ENCODE measurements around the gene SLC7A1.

The SLC7A1 gene

GRCh38 chr13:29535663-29536655 lies 59.5 kb downstream of the SLC7A1 start:
- Histone ChIP-seq H3K9ac (ENCODE audit: low read depth in 1 of 2, low read length in 2 of 2) (no peak overlapping the region), H3K4me3 (ENCODE audit: low read length in 2 of 2) (no peak overlapping the region), H3K27me3 (ENCODE audit: control insufficient read depth in 2 of 2, insufficient read depth in 2 of 2, low read length in 2 of 2) (no peaks in the 10 kb centered on the region), H3K27ac (ENCODE audit: low read depth in 2 of 2, low read length in 2 of 2) (no peak overlapping the region), H3K36me3 (ENCODE audit: control insufficient read depth in 2 of 2, insufficient read depth in 2 of 2, low read length in 2 of 2) (peaks cover 10 to 11% of the 10 kb centered on the region in 2 donors), H3K4me1 (ENCODE audit: control insufficient read depth in 2 of 2, insufficient read depth in 2 of 2, low read length in 2 of 2) (peaks cover 0 to 4% of the 10 kb centered on the region in 2 donors), H3K9me3 (ENCODE audit: control insufficient read depth in 2 of 2, low read length in 2 of 2) (no peaks in the 10 kb centered on the region)

- Histone ChIP-seq H3K9ac (ENCODE audit: low read depth in 1 of 2, low read length in 2 of 2) (no peak overlapping the region), H3K27me3 (ENCODE audit: control insufficient read depth in 2 of 2, insufficient read depth in 2 of 2, low read length in 2 of 2) (no peaks in the 10 kb centered on the region), H3K9me3 (ENCODE audit: control insufficient read depth in 2 of 2, low read length in 2 of 2) (no peaks in the 10 kb centered on the region), H3K36me3 (ENCODE audit: control insufficient read depth in 2 of 2, insufficient read depth in 2 of 2, low read length in 2 of 2) (peaks cover 15 to 22% of the 10 kb centered on the region in 2 donors), H3K4me3 (ENCODE audit: low read length in 2 of 2) (no peak overlapping the region), H3K27ac (ENCODE audit: low read depth in 2 of 2, low read length in 2 of 2) (no peak overlapping the region), H3K4me1 (ENCODE audit: control insufficient read depth in 2 of 2, insufficient read depth in 2 of 2, low read length in 2 of 2) (peaks cover 0 to 4% of the 10 kb centered on the region in 2 donors)
Measured at GRCh38 chr13:29534083-29534482, 61.4 kb downstream of the SLC7A1 start.

GRCh38 chr13:29532821-29533220 lies 62.7 kb downstream of the SLC7A1 start:
- H3K4me1 ChIP-seq (ENCODE audit: control insufficient read depth in 2 of 2, insufficient read depth in 2 of 2, low read length in 2 of 2) = peaks cover 0 to 4% of the 10 kb centered on the region in 2 donors
- no peaks in the 10 kb centered on the region for H3K9me3 ChIP-seq (ENCODE audit: control insufficient read depth in 2 of 2, low read length in 2 of 2)
- no peak overlapping the region for H3K27ac ChIP-seq (ENCODE audit: low read depth in 2 of 2, low read length in 2 of 2)
- H3K4me3 ChIP-seq (ENCODE audit: low read length in 2 of 2) = no peak overlapping the region
- H3K27me3 ChIP-seq (ENCODE audit: control insufficient read depth in 2 of 2, insufficient read depth in 2 of 2, low read length in 2 of 2) = no peaks in the 10 kb centered on the region
- H3K36me3 ChIP-seq (ENCODE audit: control insufficient read depth in 2 of 2, insufficient read depth in 2 of 2, low read length in 2 of 2) = peaks cover 21 to 27% of the 10 kb centered on the region in 2 donors
- H3K9ac ChIP-seq (ENCODE audit: low read depth in 1 of 2, low read length in 2 of 2) = no peak overlapping the region

- H3K36me3 ChIP-seq (ENCODE audit: control insufficient read depth in 2 of 2, insufficient read depth in 2 of 2, low read length in 2 of 2) = peaks cover 21 to 29% of the 10 kb centered on the region in 2 donors
- no peak overlapping the region for H3K27ac ChIP-seq (ENCODE audit: low read depth in 2 of 2, low read length in 2 of 2)
- H3K27me3 ChIP-seq (ENCODE audit: control insufficient read depth in 2 of 2, insufficient read depth in 2 of 2, low read length in 2 of 2) = no peaks in the 10 kb centered on the region
- H3K9ac ChIP-seq (ENCODE audit: low read depth in 1 of 2, low read length in 2 of 2) = no peak overlapping the region
- no peaks in the 10 kb centered on the region for H3K4me1 ChIP-seq (ENCODE audit: control insufficient read depth in 2 of 2, insufficient read depth in 2 of 2, low read length in 2 of 2)
- no peaks in the 10 kb centered on the region for H3K9me3 ChIP-seq (ENCODE audit: control insufficient read depth in 2 of 2, low read length in 2 of 2)
- H3K4me3 ChIP-seq (ENCODE audit: low read length in 2 of 2) = no peak overlapping the region
Measured at GRCh38 chr13:29532116-29532515, 63.4 kb downstream of the SLC7A1 start.

- Histone ChIP-seq H3K4me3 (ENCODE audit: low read length in 2 of 2) (no peak overlapping the region), H3K27me3 (ENCODE audit: control insufficient read depth in 2 of 2, insufficient read depth in 2 of 2, low read length in 2 of 2) (no peaks in the 10 kb centered on the region), H3K36me3 (ENCODE audit: control insufficient read depth in 2 of 2, insufficient read depth in 2 of 2, low read length in 2 of 2) (peaks cover 20 to 29% of the 10 kb centered on the region in 2 donors), H3K9me3 (ENCODE audit: control insufficient read depth in 2 of 2, low read length in 2 of 2) (no peaks in the 10 kb centered on the region), H3K9ac (ENCODE audit: low read depth in 1 of 2, low read length in 2 of 2) (no peak overlapping the region), H3K4me1 (ENCODE audit: control insufficient read depth in 2 of 2, insufficient read depth in 2 of 2, low read length in 2 of 2) (no peaks in the 10 kb centered on the region), H3K27ac (ENCODE audit: low read depth in 2 of 2, low read length in 2 of 2) (no peak overlapping the region)
Measured at GRCh38 chr13:29530901-29531300, 64.6 kb downstream of the SLC7A1 start.

- H3K9ac ChIP-seq (ENCODE audit: low read depth in 1 of 2, low read length in 2 of 2) = no peak overlapping the region
- peaks cover 18 to 25% of the 10 kb centered on the region in 2 donors for H3K36me3 ChIP-seq (ENCODE audit: control insufficient read depth in 2 of 2, insufficient read depth in 2 of 2, low read length in 2 of 2)
- H3K4me3 ChIP-seq (ENCODE audit: low read length in 2 of 2) = no peak overlapping the region
- no peaks in the 10 kb centered on the region for H3K9me3 ChIP-seq (ENCODE audit: control insufficient read depth in 2 of 2, low read length in 2 of 2)
- no peak overlapping the region for H3K27ac ChIP-seq (ENCODE audit: low read depth in 2 of 2, low read length in 2 of 2)
- H3K4me1 ChIP-seq (ENCODE audit: control insufficient read depth in 2 of 2, insufficient read depth in 2 of 2, low read length in 2 of 2) = no peaks in the 10 kb centered on the region
- H3K27me3 ChIP-seq (ENCODE audit: control insufficient read depth in 2 of 2, insufficient read depth in 2 of 2, low read length in 2 of 2) = no peaks in the 10 kb centered on the region
Measured at GRCh38 chr13:29529754-29530153, 65.7 kb downstream of the SLC7A1 start.

GRCh38 chr13:29527916-29528315 lies 67.6 kb downstream of the SLC7A1 start:
- Histone ChIP-seq H3K27me3 (ENCODE audit: control insufficient read depth in 2 of 2, insufficient read depth in 2 of 2, low read length in 2 of 2) (no peaks in the 10 kb centered on the region), H3K4me1 (ENCODE audit: control insufficient read depth in 2 of 2, insufficient read depth in 2 of 2, low read length in 2 of 2) (no peaks in the 10 kb centered on the region), H3K9ac (ENCODE audit: low read depth in 1 of 2, low read length in 2 of 2) (no peak overlapping the region), H3K4me3 (ENCODE audit: low read length in 2 of 2) (no peak overlapping the region), H3K27ac (ENCODE audit: low read depth in 2 of 2, low read length in 2 of 2) (no peak overlapping the region), H3K36me3 (ENCODE audit: control insufficient read depth in 2 of 2, insufficient read depth in 2 of 2, low read length in 2 of 2) (peaks cover 28 to 32% of the 10 kb centered on the region in 2 donors), H3K9me3 (ENCODE audit: control insufficient read depth in 2 of 2, low read length in 2 of 2) (no peaks in the 10 kb centered on the region)

GRCh38 chr13:29527511-29527910 lies 68.0 kb downstream of the SLC7A1 start:
- H3K27ac ChIP-seq (ENCODE audit: low read depth in 2 of 2, low read length in 2 of 2) = no peak overlapping the region
- no peak overlapping the region for H3K9ac ChIP-seq (ENCODE audit: low read depth in 1 of 2, low read length in 2 of 2)
- no peaks in the 10 kb centered on the region for H3K27me3 ChIP-seq (ENCODE audit: control insufficient read depth in 2 of 2, insufficient read depth in 2 of 2, low read length in 2 of 2)
- no peaks in the 10 kb centered on the region for H3K9me3 ChIP-seq (ENCODE audit: control insufficient read depth in 2 of 2, low read length in 2 of 2)
- H3K4me1 ChIP-seq (ENCODE audit: control insufficient read depth in 2 of 2, insufficient read depth in 2 of 2, low read length in 2 of 2) = no peaks in the 10 kb centered on the region
- no peak overlapping the region for H3K4me3 ChIP-seq (ENCODE audit: low read length in 2 of 2)
- peaks cover 28 to 35% of the 10 kb centered on the region in 2 donors for H3K36me3 ChIP-seq (ENCODE audit: control insufficient read depth in 2 of 2, insufficient read depth in 2 of 2, low read length in 2 of 2)

GRCh38 chr13:29526741-29527140 lies 68.7 kb downstream of the SLC7A1 start:
- Histone ChIP-seq H3K27me3 (ENCODE audit: control insufficient read depth in 2 of 2, insufficient read depth in 2 of 2, low read length in 2 of 2) (no peaks in the 10 kb centered on the region), H3K36me3 (ENCODE audit: control insufficient read depth in 2 of 2, insufficient read depth in 2 of 2, low read length in 2 of 2) (peaks cover 36% of the 10 kb centered on the region in 2 donors), H3K9me3 (ENCODE audit: control insufficient read depth in 2 of 2, low read length in 2 of 2) (no peaks in the 10 kb centered on the region), H3K4me1 (ENCODE audit: control insufficient read depth in 2 of 2, insufficient read depth in 2 of 2, low read length in 2 of 2) (no peaks in the 10 kb centered on the region), H3K9ac (ENCODE audit: low read depth in 1 of 2, low read length in 2 of 2) (no peak overlapping the region), H3K27ac (ENCODE audit: low read depth in 2 of 2, low read length in 2 of 2) (no peak overlapping the region), H3K4me3 (ENCODE audit: low read length in 2 of 2) (no peak overlapping the region)

GRCh38 chr13:29525757-29526156 lies 69.7 kb downstream of the SLC7A1 start:
- Histone ChIP-seq H3K27ac (ENCODE audit: low read depth in 2 of 2, low read length in 2 of 2) (no peak overlapping the region), H3K4me3 (ENCODE audit: low read length in 2 of 2) (no peak overlapping the region), H3K4me1 (ENCODE audit: control insufficient read depth in 2 of 2, insufficient read depth in 2 of 2, low read length in 2 of 2) (no peaks in the 10 kb centered on the region), H3K9me3 (ENCODE audit: control insufficient read depth in 2 of 2, low read length in 2 of 2) (no peaks in the 10 kb centered on the region), H3K9ac (ENCODE audit: low read depth in 1 of 2, low read length in 2 of 2) (no peak overlapping the region), H3K27me3 (ENCODE audit: control insufficient read depth in 2 of 2, insufficient read depth in 2 of 2, low read length in 2 of 2) (no peaks in the 10 kb centered on the region), H3K36me3 (ENCODE audit: control insufficient read depth in 2 of 2, insufficient read depth in 2 of 2, low read length in 2 of 2) (peaks cover 38 to 42% of the 10 kb centered on the region in 2 donors)

Measured in mucosa of rectum (tissue), 2 donors.